HUDEP-2 (cell line): Measurements from ENCODE around the gene YBEY.

ENCODE experiments used
- DNase-seq, 76 experiments: peaks; one replicate each; lab custom pipeline; 2025; ENCODE audit not compliant: unreplicated experiment in 76 of 76; lab: John Stamatoyannopoulos, UW

The YBEY gene

GRCh38 chr21:46264046-46264689 is 22.0 kb upstream of the YBEY start:
- DNase-seq, result no peak

DNA sequence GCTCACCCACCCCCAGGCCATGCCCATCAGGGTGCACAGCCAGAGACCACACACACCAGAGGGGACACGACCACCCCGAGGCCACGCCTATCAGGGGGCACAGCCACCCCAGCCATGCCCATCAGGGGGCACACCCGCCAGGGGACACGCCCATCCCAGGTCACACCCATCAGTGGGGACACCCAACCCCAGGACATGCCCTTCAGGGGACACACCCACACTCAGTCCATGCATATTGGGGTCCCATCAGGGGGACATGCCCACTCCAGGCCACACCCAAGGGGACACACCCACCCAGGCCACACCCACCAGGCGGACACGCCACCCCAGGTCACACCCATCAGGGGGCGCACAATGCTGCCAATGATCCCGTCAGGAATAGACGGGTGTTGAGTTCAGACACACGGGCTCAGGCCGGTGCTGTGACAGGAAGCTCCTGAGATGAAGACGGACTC is 21.4 kb upstream of the YBEY start:
- DNase-seq, result peak in 38 of 76 experiments; percentile 7 to 79 (median 43)

GRCh38 chr21:46265736-46266525 is 20.2 kb upstream of the YBEY start:
- no peak for DNase-seq

DNA sequence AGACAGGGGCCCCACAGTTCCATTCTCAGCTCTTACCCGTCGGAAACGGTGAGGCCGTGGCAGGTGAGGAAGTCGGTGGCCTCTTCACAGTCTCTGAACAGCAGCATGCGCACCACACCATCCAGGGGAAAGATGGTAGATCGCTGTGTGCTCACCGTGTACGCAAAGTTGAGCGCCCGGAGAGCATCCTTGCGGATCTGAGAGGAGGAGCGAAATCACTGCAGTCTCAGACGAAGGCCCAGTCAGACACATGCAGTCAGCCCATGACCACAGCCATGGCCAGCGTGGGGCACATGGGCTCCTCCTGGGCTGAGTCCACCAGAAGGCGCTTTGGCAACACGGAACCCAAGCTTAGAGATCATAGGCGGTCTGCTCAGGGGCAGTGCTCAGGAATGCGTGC is 19.2 kb upstream of the YBEY start:
- DNase-seq, result no peak

DNA sequence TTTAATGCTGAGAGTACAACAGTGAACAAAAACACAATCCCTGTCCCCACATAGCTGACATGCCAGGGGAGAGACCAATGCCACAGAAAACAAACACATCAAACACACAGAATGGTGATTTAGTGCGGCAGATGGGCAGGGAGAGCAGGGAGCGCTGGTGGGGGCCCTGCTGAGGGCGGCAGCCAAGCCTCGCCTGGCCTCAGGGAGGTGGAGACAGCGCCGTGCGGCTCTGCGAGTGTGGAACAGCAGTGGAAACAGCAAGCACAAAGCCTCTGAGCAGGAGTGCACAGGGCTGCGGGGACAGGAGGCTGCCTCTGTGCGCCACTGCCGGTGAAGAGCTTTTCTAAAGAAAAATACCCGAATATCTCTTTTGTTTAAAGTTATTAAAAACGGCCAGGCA is 17.8 kb upstream of the YBEY start:
- no peak for DNase-seq

GRCh38 chr21:46269466-46269865 is 16.7 kb upstream of the YBEY start:
- no peak for DNase-seq

DNA sequence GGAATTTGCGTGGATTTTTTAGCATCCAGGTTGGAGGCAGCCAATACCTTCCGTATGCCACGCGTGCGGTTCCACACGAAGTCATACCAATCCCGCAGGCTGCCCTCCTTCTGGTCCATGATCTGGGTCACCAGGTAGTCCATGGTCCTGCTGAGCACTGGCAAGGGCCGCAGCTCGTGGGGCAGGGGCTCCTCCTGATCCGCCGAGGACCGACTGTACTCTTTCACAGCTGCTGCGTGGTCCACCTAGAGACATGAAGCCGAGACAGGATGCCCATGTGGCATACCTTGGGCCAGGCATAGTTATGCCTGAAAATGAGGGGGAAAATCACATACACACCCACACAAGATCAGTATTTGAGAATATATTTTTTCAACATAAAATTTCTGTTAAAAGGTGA is 12.8 kb upstream of the YBEY start:
- DNase-seq, result no peak

- no peak for DNase-seq
Measured at GRCh38 chr21:46274797-46275390, 11.2 kb upstream of the YBEY start.

- peak in 1 of 76 experiments; percentile 3 for DNase-seq
Measured at GRCh38 chr21:46284077-46284644, 2.0 kb upstream of the YBEY start.

DNA sequence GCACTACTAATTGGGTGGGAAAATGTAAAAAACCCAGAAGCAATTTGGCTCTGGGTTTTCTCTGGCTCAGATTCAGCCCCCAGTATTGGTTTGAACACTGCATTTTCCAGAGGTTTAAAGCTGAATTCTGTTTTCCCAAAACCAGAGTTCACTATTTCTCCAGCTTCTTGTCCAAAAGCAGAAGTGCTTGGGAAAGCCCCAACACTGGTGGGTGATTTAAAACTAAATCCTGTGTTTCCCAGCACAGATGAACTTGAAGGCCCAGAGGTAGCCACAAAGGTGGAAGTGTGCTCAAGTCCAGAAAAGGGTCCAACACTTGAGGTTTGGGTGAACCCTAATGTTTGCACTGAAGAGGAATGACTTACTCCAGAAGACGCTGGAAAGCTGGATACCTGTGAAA is 1.4 kb upstream of the YBEY start:
- no peak for DNase-seq

DNA sequence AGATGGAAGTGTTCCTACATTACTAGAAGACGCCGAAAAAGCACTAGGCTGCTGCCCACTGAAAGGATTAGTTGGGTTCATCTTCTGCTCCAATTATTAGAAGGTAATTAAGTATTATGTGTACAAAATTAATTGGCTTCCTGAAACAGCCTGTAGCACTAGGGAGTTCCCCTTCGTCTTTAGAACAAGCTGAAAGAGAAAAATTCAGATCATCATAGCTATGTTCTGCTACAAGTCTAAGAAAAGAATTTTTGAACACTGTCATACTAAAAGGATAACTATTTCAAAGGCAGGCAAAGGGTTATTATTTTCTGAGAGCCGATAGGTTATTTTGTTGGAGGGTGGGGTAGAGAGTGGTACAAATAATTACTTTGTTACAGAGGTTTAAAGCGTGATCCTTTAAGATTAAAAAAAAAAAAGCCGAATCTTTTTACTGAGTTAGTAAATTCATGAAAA is 908 bp upstream of the YBEY start, which contains the start of gene MCM3AP:
Gene MCM3AP (minus strand): TSS at position 406 of the 456 bp plus-strand sequence. CDS start 325 bp downstream, at position 81.
- DNase-seq, result no peak

- peak in 4 of 76 experiments; percentile 36 to 63 (median 50) for DNase-seq
Measured at GRCh38 chr21:46286648-46287002, 483 bp downstream of the YBEY start.

- DNase-seq, result no peak
Measured at GRCh38 chr21:46287541-46287940, 1.4 kb downstream of the YBEY start.

DNA sequence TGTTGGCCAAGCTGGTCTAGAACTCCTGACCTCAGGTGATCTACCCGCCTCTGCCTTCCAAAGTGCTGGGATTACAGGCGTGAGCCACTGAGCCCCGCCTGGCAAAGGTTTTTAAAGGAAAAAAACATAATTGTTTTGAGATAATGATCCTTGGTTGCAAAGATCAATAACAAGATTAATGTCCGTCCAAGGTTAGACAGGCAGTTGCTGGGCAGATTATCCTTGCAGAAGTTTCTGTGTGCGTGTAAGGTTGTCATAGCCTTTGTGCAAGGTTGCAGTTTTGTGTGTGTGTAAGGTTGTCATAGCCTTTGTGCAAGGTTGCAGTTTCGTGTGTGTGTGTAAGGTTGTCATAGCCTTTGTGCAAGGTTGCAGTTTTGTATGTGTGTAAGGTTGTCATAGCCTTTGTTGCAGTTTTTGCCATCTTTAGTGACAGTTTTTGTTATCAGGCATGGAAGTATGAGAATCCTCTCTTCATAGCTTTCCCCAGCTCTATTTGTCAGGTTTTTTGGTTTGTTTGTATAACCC is 3.6 kb downstream of the YBEY start:
- DNase-seq, result no peak

DNA sequence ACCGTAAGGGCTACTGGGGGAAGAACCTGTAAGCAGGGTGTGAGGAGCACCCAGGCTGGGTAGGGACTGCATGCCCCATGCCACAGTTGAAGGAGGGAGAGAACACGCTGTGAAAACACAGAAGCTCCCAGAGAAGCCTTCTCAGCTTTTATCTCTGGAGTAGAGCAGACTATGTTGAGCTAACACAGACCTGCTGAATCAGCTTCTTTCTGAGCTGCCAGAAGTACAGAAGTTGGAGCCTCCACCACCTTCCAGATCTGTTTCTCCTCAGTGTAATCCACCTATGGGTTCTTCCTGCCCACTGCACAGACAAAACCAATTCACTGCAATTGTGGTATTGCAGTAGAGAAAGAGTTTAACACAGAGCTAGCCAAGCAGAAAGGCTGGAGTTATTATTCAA is 5.4 kb downstream of the YBEY start:
- no peak for DNase-seq

DNA sequence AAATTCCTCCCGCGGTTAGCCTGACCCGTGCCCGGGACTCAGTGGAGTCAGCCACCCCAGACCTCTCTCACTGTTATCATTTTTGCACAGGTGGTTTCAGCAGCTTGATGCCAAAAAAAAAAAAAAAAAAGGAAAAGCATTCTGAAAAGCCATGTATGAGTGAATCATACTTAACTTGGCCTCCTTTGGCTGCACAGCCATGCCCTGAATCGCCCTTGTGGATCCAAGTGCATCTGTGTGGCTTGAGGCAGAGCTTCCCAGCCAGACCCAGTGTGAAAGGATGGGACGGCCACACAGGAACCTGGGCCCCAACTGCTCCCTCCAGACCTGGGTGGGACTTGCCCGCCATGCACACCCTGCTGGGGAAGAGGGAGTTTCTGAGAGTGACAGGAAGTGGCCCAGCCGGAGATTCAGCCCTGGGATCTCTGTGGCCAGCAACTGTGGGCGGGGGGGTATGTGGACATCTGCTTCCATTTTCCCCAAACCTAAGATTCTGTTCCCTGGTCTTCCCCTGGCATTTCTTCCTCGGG is 8.6 kb downstream of the YBEY start:
- DNase-seq, result peak in 62 of 76 experiments; percentile 12 to 86 (median 44)

- DNase-seq, result peak in 1 of 76 experiments; percentile 16
Measured at GRCh38 chr21:46295177-46295770, 9.1 kb downstream of the YBEY start.

- DNase-seq, result no peak
Measured at GRCh38 chr21:46295996-46296752, 10.0 kb downstream of the YBEY start.
